HG03354 (cell line): ENCODE results near the gene TGM6.
"Not testable (repeated sequence)": the region's sequence is repeated elsewhere in the genome, so short reads cannot be mapped to it uniquely, and the experiment has no call there.

Experiments used
- ATAC-seq: cut with Tn5 transposase; IDR thresholded peaks from one replicate; pipeline ENCODE4 v1.9.1; 2021; ENCODE audit warnings: mild to moderate bottlenecking; ENCODE audit not compliant: unreplicated experiment, poor library complexity, severe bottlenecking

TGM6 gene

GRCh38 chr20:2396241-2396814 lies 15.6 kb downstream of the TGM6 start:
- no peak for ATAC-seq

- no peak for ATAC-seq
These were observed 16.4 kb downstream of the TGM6 start for GRCh38 chr20:2397091-2397490.

- no peak for ATAC-seq
These were observed 17.0 kb downstream of the TGM6 start for GRCh38 chr20:2397595-2398145.

GRCh38 chr20:2398449-2398848 lies 17.7 kb downstream of the TGM6 start:
- ATAC-seq: no peak

GRCh38 chr20:2399390-2399789 lies 18.7 kb downstream of the TGM6 start:
- no peak for ATAC-seq

- ATAC-seq: no peak
These were observed 19.6 kb downstream of the TGM6 start for GRCh38 chr20:2400290-2400689.

GRCh38 chr20:2401527-2401926 lies 20.8 kb downstream of the TGM6 start:
- ATAC-seq: no peak

- no peak for ATAC-seq
These were observed 21.7 kb downstream of the TGM6 start for GRCh38 chr20:2402271-2402980.

GRCh38 chr20:2403291-2404052 lies 22.8 kb downstream of the TGM6 start:
- no peak for ATAC-seq

- ATAC-seq: no peak
These were observed 25.0 kb downstream of the TGM6 start for GRCh38 chr20:2405693-2406065.

- not testable (repeated sequence) for ATAC-seq
These were observed 26.7 kb downstream of the TGM6 start for GRCh38 chr20:2407355-2407754.

- no peak for ATAC-seq
These were observed 27.4 kb downstream of the TGM6 start for GRCh38 chr20:2408111-2408510.

- ATAC-seq: no peak
These were observed 36.0 kb downstream of the TGM6 start for GRCh38 chr20:2416541-2417212.

GRCh38 chr20:2417213-2417541 lies 36.5 kb downstream of the TGM6 start:
- no peak for ATAC-seq

- no peak for ATAC-seq
These were observed 37.7 kb downstream of the TGM6 start for GRCh38 chr20:2418388-2418787.

- ATAC-seq: no peak
These were observed 39.8 kb downstream of the TGM6 start for GRCh38 chr20:2420510-2420909.

GRCh38 chr20:2421247-2421646 lies 40.5 kb downstream of the TGM6 start:
- no peak for ATAC-seq

- no peak for ATAC-seq
These were observed 48.4 kb downstream of the TGM6 start for GRCh38 chr20:2429051-2429450.

GRCh38 chr20:2430538-2430937 lies 49.8 kb downstream of the TGM6 start:
- no peak for ATAC-seq

GRCh38 chr20:2431185-2431584 lies 50.5 kb downstream of the TGM6 start:
- ATAC-seq: no peak
